GM21526 (cell line): ENCODE results near the gene SPINK2.

Source experiments
- ATAC-seq: cut with Tn5 transposase; IDR thresholded peaks from one replicate; pipeline ENCODE4 v1.9.1; 2021; ENCODE audit warnings: moderate library complexity; ENCODE audit not compliant: unreplicated experiment, low FRiP score

Gene SPINK2

DNA sequence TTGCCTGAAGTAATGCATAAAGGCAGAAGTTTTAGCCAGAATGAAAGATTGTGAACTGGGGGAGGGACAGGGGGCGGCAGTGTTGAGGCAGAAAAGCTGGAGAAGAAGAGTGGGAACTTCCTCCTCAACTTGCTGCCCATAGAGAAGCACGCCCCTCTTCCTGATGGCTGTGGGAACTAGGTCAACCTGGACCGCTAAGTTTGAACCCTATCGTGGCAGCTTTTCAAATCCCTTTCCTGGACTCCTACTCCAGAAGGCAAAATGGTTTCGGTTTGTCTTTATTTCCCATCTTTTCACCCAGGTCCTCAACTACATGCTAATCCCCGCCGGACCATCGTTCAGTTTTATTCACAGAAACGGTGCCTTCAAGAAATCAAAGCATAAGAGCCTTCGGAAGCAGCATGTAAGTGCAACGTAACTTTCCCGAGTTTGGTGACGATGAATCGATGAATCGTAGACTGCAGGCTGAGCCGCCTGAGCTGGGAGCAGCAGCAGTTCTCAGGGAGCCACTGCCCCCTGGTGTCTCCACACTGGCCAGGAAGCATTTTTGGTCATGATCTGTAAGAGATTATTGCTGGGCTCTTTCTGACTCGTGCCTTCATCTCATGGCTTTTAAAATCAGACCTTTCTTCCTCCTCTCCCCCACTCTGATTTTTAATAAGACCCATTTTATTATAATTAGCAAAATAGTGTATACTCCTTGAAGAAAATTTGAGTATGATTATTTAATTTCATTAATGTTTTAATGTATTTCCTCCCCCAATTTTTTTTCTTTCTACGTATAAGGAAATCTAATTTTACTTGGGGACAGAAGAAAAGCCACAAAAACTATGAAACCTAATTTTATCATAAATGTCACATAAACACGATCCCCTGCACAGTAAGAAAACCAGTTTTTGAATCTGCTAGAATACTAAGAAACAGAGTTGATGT lies 21.4 kb downstream of the SPINK2 start:
- peak; percentile 95 for ATAC-seq

DNA sequence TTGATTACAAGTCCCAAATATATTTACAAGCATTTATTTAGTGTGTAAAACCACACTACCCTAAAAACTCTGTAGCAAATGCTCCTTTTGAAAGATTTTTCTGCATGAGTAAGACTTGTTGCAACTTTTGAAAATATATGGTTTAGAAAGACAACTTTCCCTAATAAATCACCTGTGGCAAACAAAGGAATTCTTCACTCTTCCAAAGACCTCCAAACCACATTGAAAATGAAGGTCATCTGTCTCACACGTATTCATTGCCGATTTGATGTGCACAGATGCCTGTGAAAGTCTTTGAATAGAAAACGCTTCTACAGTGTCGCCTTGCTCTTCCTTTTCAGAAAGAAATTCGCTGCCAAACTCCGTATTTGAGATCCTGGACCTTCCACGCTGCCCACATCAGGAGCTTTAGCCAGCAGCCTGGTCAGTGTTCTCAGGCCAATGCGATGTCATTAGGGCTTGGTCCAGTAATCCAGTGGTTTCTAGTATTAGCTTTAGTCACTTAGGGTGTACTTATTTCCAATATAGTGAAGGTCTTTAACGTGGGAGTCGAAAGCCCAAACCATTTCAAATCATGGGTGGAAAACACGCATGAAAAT lies 22.2 kb downstream of the SPINK2 start:
- ATAC-seq = no peak

DNA sequence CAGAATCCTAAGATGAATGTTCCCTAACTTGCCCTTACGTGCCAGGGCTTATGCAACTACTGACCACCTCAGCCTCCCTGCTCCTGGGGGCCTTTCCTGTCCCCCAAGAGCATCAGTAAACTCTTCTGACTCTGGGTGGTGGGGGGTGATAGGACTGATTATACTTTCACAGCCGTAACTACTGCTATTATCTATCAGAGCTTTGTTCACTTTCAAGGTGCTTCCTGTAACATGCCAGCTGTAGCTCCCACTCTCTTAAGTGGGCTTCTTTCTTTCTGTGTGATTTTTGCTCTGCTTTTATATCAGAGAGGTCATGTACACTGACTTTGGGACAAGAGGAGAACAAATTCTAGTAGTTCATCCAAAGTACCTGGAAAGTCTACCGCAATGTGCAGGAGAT lies 25.3 kb downstream of the SPINK2 start:
- no peak for ATAC-seq

DNA sequence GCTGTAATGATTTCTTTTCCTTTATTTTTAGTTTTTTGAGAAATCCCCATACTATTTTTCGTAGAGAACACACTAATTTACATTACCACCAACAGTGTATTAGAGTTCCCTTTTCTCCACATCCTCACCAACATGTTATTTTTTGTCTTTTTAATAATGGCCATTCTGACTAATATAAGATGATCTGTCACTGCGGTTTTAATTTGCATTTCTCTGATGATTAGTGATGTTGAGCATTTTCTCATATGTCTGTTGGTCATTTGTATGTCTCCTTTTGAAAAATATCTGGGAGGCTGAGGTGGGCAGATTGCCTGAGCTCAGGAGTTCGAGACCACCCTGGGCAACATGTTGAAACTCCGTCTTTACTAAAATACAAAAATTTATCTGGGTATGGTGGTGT lies 30.2 kb downstream of the SPINK2 start:
- ATAC-seq = peak; percentile 63

DNA sequence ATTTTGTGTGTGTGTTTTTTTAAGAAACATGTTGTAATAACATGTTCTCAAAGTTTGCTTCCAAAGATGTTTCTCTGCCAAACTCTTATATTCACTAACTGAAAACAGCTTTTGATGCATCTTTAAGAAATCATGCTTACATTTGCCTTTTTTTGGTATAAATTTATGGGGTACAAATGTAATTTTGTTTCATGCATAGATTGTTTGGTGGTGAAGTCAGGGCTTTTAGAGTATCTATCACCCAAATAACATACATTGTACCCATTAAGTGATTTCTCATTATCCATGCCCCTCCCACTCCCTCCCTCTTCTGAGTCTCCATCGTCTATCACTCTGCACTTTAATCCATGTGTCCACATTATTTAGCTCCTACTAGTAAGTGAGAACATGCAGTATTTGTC lies 30.8 kb downstream of the SPINK2 start:
- ATAC-seq = no peak

- ATAC-seq = no peak
Measured at GRCh38 chr4:56788081-56788480, 33.4 kb downstream of the SPINK2 start.

DNA sequence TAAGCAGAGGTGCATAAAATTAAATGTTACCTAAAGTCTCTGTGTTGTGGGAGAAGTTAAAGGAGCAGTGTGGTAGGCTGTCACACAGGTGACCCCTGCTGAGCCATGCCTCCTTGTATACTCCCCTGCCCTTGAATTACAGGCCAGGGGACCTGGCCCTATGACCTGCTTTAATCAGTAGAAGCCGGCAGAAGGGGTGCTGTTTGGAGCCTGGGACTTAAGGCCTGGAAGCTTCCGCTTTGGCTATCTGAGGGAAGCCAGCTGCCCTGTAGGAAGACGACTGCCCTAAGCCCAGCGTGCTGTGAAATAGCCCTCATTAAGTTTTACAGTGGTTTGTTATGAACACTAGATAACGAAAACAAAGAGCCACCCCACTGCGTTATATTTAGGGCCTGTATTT lies 34.1 kb downstream of the SPINK2 start:
- no peak for ATAC-seq

DNA sequence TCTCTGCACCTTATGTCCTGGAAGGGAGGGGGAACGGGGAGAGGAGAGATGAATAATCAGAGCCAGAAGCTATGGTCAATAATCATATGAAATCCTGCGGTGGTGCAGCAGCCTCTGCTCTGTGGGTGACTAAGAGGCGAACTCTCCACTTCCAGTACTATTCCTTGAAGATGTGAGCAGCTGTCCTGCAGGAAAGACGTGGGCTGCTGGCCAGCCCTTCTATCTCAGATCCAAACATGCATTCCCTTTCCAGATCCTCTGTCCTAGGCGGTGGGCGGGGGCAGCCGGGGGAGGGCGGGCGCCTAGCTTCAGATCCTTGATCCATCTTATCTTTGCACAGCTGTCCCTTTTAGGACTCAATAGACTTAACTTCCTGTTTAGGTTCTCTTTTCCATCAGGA lies 34.5 kb downstream of the SPINK2 start:
- no peak for ATAC-seq

GRCh38 chr4:56783986-56784385 lies 37.5 kb downstream of the SPINK2 start:
- no peak for ATAC-seq

- no peak for ATAC-seq
Measured at GRCh38 chr4:56782019-56782418, 39.5 kb downstream of the SPINK2 start.

DNA sequence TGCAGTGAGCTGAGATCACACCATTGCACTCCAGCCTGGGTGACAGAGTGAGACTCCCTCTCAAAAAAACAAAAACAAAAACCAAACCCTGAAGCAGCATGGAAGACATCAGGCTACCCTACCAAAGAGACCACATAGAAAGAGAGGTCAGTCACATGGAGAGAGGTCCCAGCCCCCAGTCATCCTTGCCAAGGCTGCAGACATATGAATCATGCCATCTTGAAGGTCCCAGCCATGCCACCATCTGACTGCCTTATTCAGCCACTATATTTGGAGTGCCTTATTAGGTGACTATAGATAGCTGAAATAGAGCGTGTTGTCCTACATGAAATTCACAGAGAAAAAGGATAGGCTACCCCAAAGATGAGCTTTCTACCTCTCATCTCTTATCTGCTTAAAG lies 48.2 kb downstream of the SPINK2 start:
- no peak for ATAC-seq

- ATAC-seq = no peak
Measured at GRCh38 chr4:56772134-56772533, 49.4 kb downstream of the SPINK2 start.

DNA sequence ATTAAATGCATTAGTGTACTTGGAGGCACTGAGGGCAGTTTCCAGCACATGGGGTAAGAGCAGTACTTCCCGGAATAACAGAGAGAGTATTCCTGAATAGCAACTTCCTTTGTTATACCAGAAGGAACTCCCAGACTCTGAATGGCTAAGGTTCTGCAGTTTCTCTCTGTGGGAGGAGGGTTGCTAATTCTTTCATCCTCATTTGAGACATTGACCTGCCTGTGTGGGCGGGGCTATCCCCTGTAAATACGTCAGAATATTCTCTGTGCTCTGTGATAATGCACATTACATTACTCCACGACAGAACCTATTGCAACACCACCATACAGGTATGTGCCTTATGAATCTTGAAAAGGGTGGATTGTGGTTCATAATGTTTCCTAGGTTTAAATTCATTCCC lies 52.7 kb downstream of the SPINK2 start:
- ATAC-seq = no peak

DNA sequence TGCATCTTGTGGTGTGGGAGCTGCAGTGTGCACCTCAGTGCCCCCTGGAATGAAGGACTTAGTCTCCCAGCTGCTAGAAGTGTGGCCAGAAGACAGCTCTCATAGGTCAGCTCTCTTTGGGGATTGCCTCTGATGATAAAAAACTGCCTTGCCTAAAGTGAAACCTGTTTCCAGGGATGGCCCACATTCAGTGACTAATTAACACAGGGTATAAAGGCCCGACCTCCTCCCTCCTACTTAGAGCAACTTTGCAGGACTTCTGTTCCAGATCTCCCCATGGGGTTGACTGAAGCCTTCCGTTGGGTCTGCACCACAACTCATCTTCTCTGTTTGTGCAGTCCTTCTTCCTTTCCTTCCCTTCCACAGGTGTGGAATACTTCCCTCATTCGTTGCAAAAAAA lies 53.2 kb downstream of the SPINK2 start:
- no peak for ATAC-seq

GRCh38 chr4:56767567-56767966 lies 53.9 kb downstream of the SPINK2 start:
- no peak for ATAC-seq

DNA sequence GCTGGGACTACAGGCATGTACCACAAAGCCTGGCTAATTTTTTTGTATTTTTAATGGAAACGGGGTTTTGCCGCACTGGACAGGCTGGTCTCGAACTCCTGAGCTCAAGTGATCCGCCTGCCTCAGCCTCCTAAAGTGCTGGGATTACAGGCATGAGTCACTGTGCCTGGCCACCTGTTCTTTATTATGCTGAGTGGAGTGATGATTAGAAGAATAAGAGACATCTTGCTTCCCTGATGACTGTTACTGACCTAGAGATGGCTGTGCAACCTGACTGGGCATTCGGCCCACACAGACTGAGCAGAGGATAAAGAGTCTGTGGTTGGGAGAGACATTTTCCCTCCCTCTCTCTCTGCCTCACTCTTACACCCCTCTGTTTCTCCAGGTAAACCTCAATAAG lies 56.7 kb downstream of the SPINK2 start:
- no peak for ATAC-seq

DNA sequence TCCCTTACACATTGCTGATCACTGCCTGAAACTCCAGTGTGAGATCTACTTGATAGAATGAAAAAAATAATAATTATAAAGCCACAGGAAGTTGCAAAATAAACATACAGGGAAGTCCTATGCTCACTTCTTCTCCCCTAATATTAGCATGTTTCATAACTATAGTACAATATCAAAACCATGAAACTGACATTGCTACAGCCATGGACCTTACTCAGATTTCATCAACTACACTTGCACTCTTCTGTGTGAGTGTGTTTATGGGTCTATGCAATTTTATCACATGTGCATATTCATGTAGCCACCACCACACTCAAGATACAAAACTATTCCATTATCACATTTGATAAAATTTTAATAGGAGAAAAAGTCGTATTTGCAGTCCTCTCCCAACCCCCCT lies 57.3 kb downstream of the SPINK2 start:
- no peak for ATAC-seq

- peak; percentile 39 for ATAC-seq
Measured at GRCh38 chr4:56762484-56763250, 58.8 kb downstream of the SPINK2 start.

DNA sequence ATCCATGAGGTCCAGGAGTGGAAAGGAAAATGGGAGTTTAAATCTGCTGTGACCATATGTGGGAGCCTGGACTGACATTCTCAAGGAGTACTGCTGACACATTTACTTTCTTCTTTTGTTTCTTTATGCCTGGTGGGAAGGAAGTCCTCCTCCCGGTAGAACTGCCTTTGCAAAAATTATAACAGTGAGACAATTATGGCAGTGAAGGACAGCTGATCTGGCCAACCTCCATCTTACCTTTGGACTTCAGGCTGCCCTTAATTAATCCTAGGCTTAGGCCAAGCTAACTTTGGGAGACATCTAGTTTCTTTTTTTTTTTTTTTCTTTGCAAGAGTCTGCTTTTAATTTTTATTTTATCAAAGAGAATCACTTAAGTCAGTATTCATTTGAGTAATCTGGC lies 61.3 kb downstream of the SPINK2 start:
- no peak for ATAC-seq
